GM12874 (cell line): ENCODE measurements around the gene DIO2.

Experiments used
- CTCF ChIP-seq: IDR thresholded peaks from 2 replicates; pipeline ENCODE4 v1.5.1; 2011; ENCODE audit warnings: low read depth, mild to moderate bottlenecking, control low read depth, low read length, moderate library complexity; ENCODE audit not compliant: insufficient read depth

Gene DIO2

DNA sequence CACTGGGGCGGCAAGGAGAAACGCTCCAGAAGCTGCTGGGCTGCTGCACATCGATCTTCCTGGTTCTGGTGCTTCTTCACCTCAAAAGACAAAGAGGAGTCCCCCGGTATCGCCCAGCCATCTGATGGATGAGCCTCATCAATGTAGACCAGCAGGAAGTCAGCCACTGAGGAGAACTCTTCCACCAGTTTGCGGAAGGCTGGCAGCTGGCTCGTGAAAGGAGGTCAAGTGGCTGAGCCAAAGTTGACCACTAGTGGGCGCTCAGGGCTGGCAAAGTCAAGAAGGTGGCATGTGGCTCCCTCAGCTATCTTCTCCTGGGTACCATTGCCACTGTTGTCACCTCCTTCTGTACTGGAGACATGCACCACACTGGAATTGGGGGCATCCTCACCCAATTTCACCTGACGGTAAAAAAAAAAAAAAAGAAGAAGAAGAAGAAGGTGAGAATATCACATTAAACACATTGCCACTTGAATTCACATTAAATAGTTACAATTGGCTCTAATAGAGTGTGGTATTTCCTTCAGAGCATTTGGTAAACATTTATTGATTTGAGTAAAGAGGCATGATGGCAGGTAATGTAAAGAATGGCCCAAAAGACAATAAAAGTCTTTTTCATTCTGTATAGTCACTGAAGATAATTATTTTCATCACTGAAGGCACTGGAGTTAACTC lies 8.3 kb downstream of the DIO2 start:
- peak; percentile 85 for TF ChIP-seq CTCF

- no peak for TF ChIP-seq CTCF
Measured at GRCh38 chr14:80200093-80200492, 11.2 kb downstream of the DIO2 start.

DNA sequence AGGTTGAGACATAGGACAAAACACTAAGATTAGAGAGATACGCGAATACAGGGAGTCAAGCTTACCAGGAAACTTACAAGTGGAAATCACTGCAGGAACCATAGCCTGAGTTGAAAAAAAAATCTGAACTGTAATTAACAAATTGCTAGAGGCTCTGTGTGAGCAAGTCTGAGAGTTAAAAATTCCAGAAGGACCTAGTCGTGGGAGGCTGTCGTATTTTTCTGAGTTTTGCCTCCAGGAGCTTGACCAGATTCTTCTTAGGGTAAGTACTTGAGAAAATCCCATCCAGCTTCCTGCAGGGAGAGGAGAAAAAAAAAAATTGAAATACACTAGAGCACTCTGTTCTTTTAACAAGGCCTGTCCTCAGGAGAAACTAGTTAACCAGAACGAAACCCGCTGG lies 22.7 kb downstream of the DIO2 start:
- no peak for TF ChIP-seq CTCF

- TF ChIP-seq CTCF, result no peak
Measured at GRCh38 chr14:80186301-80186800, 25.0 kb downstream of the DIO2 start.

- no peak for TF ChIP-seq CTCF
Measured at GRCh38 chr14:80176893-80177292, 34.4 kb downstream of the DIO2 start.

GRCh38 chr14:80172375-80173051 lies 38.8 kb downstream of the DIO2 start:
- no peak for TF ChIP-seq CTCF

DNA sequence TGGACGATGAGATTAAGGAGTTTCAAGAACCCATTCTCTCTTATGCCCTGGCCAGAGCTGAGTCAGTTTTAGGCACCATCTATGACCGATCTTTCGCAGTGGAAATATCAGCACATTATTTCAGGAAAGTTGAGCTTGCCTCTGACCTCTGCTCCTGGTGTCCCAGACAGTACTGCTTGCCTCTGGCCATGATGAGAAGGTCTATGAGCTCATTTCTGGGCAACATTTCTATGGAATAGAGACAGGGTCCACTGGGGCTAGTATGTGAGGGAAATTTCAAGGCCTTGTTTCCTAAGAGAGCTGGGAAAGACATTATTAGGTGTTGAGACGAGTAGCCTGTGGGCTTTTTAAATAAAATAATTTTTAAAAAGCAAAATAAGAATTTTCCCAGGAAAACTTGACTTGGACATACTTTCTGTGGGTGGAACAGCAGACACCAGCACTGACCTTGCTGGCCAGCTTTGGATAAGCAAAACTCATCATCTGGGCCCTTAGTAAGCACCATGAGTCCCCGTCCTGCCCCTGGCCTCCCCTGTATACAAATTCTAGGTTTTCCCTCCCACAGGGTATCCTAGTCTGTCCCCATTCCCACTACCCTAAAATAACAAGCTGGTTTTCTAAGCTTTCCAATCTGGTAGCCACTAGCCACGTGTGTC lies 43.4 kb downstream of the DIO2 start:
- no peak for TF ChIP-seq CTCF
